ENCODE results near the gene NAXD. TPM values are rescaled to one million over a fixed set of nuclear protein-coding genes. Genes with fewer than 3 reads are reported as not detected.

The NAXD gene
- total RNA-seq, 4 donors from 2014 or later, result 12.9 to 37.8 (median 33.3) TPM

DNA sequence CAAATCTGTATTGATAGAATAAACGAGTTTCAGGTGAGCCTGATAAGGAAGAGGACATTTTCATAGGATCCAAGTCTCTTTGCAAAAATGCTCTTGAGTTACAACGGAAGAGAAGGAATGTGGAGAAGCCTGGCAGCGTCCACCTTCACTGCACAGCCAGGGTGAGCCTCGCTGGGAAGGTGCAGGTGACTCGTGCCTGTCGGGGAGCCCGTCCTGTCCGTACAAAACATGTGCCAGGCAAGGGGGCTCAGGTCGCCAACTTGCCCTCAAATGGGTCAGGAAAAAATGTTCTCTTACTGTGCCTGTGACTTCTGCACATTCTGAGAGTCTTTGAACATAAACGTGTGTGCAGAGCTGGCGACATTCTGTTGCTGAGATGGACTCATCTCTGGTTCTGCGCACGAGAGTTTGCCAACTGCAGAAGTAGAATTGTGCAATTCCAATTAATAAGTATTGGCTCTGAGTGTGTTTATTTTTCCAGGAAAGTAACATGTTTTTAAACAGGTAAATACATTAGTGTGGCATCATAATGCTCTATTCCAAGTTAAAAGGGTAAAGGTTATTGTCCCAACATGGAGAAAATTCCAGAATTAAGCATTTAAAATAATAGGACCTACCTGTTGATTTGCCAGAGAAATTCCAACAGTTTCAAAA, 28.6 kb downstream of the NAXD start:
- no peak overlapping the region for H3K4me3 ChIP-seq
- no peak overlapping the region for H3K27ac ChIP-seq
- DNase-seq, result no peak
- H3K27me3 ChIP-seq, result no peaks in the 10 kb centered on the region
- 17 to 84% methylated on average over 1 to 13 of the region's 13 CpGs for WGBS, 2 donors (ENCODE audit: low coverage in 1 of 2)
- H3K36me3 ChIP-seq, result no peaks in the 10 kb centered on the region
- H3K9me3 ChIP-seq, result no peaks in the 10 kb centered on the region
- H3K4me1 ChIP-seq, result peaks cover 0 to 9% (median 4%) of the 10 kb centered on the region in 4 donors
- TF ChIP-seq, protein P1, sequence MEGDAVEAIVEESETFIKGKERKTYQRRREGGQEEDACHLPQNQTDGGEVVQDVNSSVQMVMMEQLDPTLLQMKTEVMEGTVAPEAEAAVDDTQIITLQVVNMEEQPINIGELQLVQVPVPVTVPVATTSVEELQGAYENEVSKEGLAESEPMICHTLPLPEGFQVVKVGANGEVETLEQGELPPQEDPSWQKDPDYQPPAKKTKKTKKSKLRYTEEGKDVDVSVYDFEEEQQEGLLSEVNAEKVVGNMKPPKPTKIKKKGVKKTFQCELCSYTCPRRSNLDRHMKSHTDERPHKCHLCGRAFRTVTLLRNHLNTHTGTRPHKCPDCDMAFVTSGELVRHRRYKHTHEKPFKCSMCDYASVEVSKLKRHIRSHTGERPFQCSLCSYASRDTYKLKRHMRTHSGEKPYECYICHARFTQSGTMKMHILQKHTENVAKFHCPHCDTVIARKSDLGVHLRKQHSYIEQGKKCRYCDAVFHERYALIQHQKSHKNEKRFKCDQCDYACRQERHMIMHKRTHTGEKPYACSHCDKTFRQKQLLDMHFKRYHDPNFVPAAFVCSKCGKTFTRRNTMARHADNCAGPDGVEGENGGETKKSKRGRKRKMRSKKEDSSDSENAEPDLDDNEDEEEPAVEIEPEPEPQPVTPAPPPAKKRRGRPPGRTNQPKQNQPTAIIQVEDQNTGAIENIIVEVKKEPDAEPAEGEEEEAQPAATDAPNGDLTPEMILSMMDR (IDR thresholded peaks at IDR 0.05), result no peak
- no peak for TF ChIP-seq EP300 (IDR thresholded peaks at IDR 0.05; ENCODE audit: low read depth)
- TF ChIP-seq POLR2AphosphoS5 (IDR thresholded peaks at IDR 0.05), result no peak
- TF ChIP-seq POLR2A (IDR thresholded peaks at IDR 0.05), result no peak
- in situ Hi-C loops (cut with MboI; ENCODE audit: low pct_ligation_motif_present in 1 of 4, low pct_unique_long_range_greater_than_20kb in 1 of 4, low sequenced_read_pairs in 3 of 4) (no loop called here), intact Hi-C loops (cut with DNase I; ENCODE audit: low total_unique reads) (no loop called here)

DNA sequence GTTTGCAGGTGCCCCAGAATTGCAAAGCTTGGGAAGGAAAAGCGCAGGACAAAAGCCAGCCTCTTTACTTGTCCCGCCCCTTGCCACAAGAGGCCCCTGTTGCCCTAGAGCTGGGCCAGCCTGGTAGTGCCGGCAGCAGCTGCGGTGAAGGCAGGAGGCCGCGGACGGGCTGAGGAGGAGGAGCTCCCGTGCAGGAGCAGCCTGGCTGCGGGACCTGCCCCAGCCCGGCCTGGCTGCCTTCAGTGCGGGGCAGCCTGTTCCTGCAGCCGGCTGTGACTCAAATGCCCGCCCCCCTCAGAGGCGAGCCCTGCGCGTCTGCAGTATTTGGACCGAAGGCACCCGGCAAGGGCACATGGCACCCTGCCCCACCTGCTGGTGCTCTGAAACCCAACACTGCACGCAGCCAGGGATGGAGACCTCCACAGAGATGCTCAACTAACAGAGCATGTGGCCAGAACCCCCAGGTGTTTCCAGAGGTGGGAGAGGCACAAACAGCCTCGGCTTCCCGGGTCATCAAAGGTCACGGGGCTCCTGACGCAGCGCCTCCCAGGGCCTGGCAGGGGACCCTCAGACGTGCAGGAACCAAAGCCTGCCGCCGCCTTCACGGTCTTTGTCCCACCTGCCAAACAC, 29.7 kb downstream of the NAXD start:
- Histone ChIP-seq H3K4me1 (peaks cover 0 to 9% (median 4%) of the 10 kb centered on the region in 4 donors), H3K4me3 (no peak overlapping the region), H3K27me3 (no peaks in the 10 kb centered on the region), H3K27ac (peak overlapping the region in 3 of 4 donors; percentile 1 to 36 (median 18)), H3K36me3 (peaks cover 0 to under 1% (median 0%) of the 10 kb centered on the region in 4 donors), H3K9me3 (no peaks in the 10 kb centered on the region)
- WGBS, 2 donors (ENCODE audit: low coverage in 1 of 2), result 49% methylated on average over 21 of the region's 28 CpGs; no CpG with 5 or more reads in 1 of the 2 donors
- peak; percentile 66 for DNase-seq
- in situ Hi-C loops (cut with MboI; ENCODE audit: low pct_ligation_motif_present in 1 of 4, low pct_unique_long_range_greater_than_20kb in 1 of 4, low sequenced_read_pairs in 3 of 4), result no loop called here
- intact Hi-C loops (cut with DNase I; ENCODE audit: low total_unique reads), result no loop called here
- TF ChIP-seq POLR2A (IDR thresholded peaks at IDR 0.05) (no peak), POLR2AphosphoS5 (IDR thresholded peaks at IDR 0.05) (peak in 1 of 3 donors; percentile 13)
- TF ChIP-seq, protein P1 (IDR thresholded peaks at IDR 0.05), result peak; percentile 27 to 49 (median 34)

DNA sequence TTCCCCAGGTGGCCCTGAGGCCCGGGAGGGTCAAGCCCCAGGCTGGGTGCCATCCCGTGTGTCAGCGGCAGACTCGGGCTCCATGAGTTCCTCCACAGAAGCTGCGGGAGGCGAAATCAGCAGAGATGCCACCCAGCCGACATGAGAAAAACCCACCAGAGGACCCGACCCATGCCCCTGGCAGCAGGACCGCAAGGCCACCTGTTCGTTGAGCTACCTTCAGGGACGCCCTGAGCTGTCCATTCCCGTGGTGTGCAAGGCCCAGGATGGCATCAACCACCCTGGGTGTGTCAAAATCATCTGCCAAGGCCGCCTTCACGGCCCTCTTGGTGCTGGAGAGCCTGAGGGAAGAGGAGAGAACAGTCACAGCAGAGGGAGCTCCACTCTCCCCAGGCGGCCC, 30.4 kb downstream of the NAXD start:
- in situ Hi-C loops (cut with MboI; ENCODE audit: low pct_ligation_motif_present in 1 of 4, low pct_unique_long_range_greater_than_20kb in 1 of 4, low sequenced_read_pairs in 3 of 4) (no loop called here), intact Hi-C loops (cut with DNase I; ENCODE audit: low total_unique reads) (no loop called here)
- H3K36me3 ChIP-seq, result peaks cover 0 to 8% (median 0%) of the 10 kb centered on the region in 4 donors
- H3K27ac ChIP-seq, result peak overlapping the region in 2 of 4 donors; percentile 1 to 18
- no peak for DNase-seq
- H3K27me3 ChIP-seq, result no peaks in the 10 kb centered on the region
- H3K4me3 ChIP-seq, result no peak overlapping the region
- WGBS, 2 donors (ENCODE audit: low coverage in 1 of 2), result 92% methylated on average over 15 of the region's 15 CpGs; no CpG with 5 or more reads in 1 of the 2 donors
- TF ChIP-seq, protein P1 (IDR thresholded peaks at IDR 0.05), result no peak
- no peak for TF ChIP-seq EP300 (IDR thresholded peaks at IDR 0.05; ENCODE audit: low read depth)
- no peak for TF ChIP-seq POLR2AphosphoS5 (IDR thresholded peaks at IDR 0.05)
- no peak for TF ChIP-seq POLR2A (IDR thresholded peaks at IDR 0.05)
- peaks cover 0 to 9% (median 4%) of the 10 kb centered on the region in 4 donors for H3K4me1 ChIP-seq
- H3K9me3 ChIP-seq, result no peaks in the 10 kb centered on the region

DNA sequence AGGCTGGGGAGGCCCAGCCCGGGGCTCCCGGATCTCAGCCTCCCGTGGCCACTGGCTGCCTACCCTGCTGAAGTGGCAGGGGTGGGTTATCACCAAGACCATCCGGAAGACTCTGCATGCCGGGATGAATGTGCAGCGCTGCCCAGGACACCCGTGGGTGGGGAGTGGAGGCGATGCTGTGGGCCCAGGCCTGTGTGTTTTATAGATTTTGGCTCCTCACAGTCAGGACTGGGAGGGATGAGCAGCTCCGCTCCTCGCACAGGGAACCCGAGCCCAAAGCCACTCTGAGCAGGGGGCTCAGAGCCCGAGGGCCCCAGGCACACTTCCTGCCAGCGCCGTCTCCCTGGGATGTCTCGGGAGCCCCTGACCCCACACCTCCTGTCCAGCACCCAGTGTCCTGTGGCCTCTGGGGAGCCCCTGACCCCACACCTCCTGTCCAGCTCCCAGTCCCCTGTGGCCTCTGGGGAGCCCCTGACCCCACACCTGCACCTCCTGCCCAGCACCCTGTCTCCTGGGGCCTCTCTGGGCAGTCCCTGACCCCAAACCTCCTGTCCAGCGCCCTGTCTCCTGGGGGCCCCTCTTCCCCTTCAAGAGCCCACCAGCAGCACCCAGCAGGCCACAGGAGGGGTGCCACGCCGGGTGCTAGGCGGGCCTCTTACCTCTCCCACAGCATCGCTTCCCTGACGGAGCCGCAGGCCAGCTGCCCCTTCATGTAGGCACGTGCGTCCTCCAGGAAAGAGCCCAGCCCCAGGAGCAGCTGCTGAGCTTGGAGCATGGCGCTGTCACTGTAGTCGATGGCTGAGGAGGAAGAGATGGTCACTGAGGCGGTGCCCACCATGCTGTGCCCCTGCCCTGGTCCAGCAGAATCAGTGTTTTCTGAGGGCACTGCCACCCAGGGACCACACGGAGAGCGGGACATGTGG, 31.4 kb downstream of the NAXD start:
- H3K9me3 ChIP-seq, result no peaks in the 10 kb centered on the region
- no peak overlapping the region for H3K27ac ChIP-seq
- H3K27me3 ChIP-seq, result no peaks in the 10 kb centered on the region
- H3K4me1 ChIP-seq, result peaks cover 0 to 9% (median 4%) of the 10 kb centered on the region in 4 donors
- no peak overlapping the region for H3K4me3 ChIP-seq
- intact Hi-C loops (cut with DNase I; ENCODE audit: low total_unique reads), result no loop called here
- 92% methylated on average over 27 of the region's 29 CpGs; no CpG with 5 or more reads in 1 of the 2 donors for WGBS, 2 donors (ENCODE audit: low coverage in 1 of 2)
- TF ChIP-seq, protein P1 (IDR thresholded peaks at IDR 0.05), result no peak
- TF ChIP-seq EP300 (IDR thresholded peaks at IDR 0.05; ENCODE audit: low read depth), result no peak
- TF ChIP-seq POLR2A (IDR thresholded peaks at IDR 0.05), result no peak
- no peak for TF ChIP-seq POLR2AphosphoS5 (IDR thresholded peaks at IDR 0.05)
- in situ Hi-C loops (cut with MboI; ENCODE audit: low pct_ligation_motif_present in 1 of 4, low pct_unique_long_range_greater_than_20kb in 1 of 4, low sequenced_read_pairs in 3 of 4), result no loop called here
- peaks cover 0 to 8% (median 0%) of the 10 kb centered on the region in 4 donors for H3K36me3 ChIP-seq
- DNase-seq, result no peak

All from transverse colon (tissue), 4 donors.